Right lobe of liver (tissue), 4 donors: ENCODE data around the gene TTC9B.

Source experiments
- POLR2A ChIP-seq: fragments of 450-650 bp; IDR thresholded peaks from one replicate; pipeline ENCODE4 v1.6.1; 2017; ENCODE audit warnings: antibody characterized with exemption, mild to moderate bottlenecking
- TF ChIP-seq, protein P1 (sequence below), 4 donors: fragments of 200-600 bp in 3 of 4; fragments of 450-650 bp in 1 of 4; IDR thresholded peaks; one replicate each; pipeline versions ENCODE4 v1.5.1 to v1.8.0; 2016 to 2022; ENCODE audit warnings: antibody characterized with exemption in 4 of 4, mild to moderate bottlenecking in 2 of 4
- donor health status: DM: no; HTN: no; CAD: no.
- donor health status: DM: no; HTN: no; CAD: no.
- donor health status: DM: no; HTN: yes; CAD: no.

DNA sequence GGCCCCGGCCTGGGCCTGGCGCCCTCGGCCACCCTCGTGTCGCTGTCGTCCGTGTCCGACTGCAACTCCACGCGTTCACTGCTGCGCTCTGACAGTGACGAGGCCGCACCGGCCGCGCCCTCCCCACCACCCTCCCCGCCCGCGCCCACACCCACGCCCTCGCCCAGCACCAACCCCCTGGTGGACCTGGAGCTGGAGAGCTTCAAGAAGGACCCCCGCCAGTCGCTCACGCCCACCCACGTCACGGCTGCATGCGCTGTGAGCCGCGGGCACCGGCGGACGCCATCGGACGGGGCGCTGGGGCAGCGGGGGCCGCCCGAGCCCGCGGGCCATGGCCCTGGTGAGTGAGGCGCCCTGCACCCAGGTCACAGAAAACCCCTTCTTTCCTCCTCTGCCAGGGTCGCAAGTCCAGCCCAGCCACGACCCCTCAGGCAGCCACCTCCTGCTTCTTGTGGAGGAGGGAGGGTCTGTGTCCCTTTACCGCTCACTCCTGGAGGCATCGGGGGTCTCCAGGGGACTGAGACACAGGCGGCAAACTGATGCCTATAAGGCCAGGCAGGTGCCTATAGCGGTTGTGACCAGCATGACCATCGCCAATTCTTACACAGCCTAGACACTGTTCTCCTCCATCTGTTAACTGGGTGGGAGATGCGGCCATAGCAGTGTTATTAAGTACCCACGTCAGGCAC is 4.2 kb downstream of the TTC9B start:
- TF ChIP-seq, protein P1, sequence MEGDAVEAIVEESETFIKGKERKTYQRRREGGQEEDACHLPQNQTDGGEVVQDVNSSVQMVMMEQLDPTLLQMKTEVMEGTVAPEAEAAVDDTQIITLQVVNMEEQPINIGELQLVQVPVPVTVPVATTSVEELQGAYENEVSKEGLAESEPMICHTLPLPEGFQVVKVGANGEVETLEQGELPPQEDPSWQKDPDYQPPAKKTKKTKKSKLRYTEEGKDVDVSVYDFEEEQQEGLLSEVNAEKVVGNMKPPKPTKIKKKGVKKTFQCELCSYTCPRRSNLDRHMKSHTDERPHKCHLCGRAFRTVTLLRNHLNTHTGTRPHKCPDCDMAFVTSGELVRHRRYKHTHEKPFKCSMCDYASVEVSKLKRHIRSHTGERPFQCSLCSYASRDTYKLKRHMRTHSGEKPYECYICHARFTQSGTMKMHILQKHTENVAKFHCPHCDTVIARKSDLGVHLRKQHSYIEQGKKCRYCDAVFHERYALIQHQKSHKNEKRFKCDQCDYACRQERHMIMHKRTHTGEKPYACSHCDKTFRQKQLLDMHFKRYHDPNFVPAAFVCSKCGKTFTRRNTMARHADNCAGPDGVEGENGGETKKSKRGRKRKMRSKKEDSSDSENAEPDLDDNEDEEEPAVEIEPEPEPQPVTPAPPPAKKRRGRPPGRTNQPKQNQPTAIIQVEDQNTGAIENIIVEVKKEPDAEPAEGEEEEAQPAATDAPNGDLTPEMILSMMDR (IDR thresholded peaks at IDR 0.05): no peak
- no peak for TF ChIP-seq POLR2A
